ENCODE results near the gene MRPL41. TPM values are rescaled to one million over a fixed set of nuclear protein-coding genes. Genes with fewer than 3 reads are reported as not detected.
"Not testable (repeated sequence)": the region's sequence is repeated elsewhere in the genome, so short reads cannot be mapped to it uniquely, and the experiment has no call there.

Gene MRPL41
- total RNA-seq, 1 donor from 2014 or later = 44.6 TPM

- Histone ChIP-seq H3K4me3 (no peak overlapping the region), H3K36me3 (peaks cover 35% of the 10 kb centered on the region), H3K9me3 (no peaks in the 10 kb centered on the region), H3K4me1 (no peaks in the 10 kb centered on the region), H3K27ac (no peak overlapping the region), H3K27me3 (ENCODE audit: low read depth) (no peaks in the 10 kb centered on the region)
- ATAC-seq = no peak
- intact Hi-C loops (cut with DNase I) = no loop called here
- no peak for TF ChIP-seq CTCF (IDR thresholded peaks at IDR 0.05)
- no peak for DNase-seq
Measured at GRCh38 chr9:137564817-137565411, 13.2 kb downstream of the MRPL41 start.

GRCh38 chr9:137568445-137568844 is 16.8 kb downstream of the MRPL41 start:
- intact Hi-C loops (cut with DNase I); H3K27ac ChIP-seq; H3K4me3 ChIP-seq; H3K27me3 ChIP-seq (ENCODE audit: low read depth); ATAC-seq; DNase-seq; H3K9me3 ChIP-seq; H3K4me1 ChIP-seq: not testable (repeated sequence)
- peaks cover 39% of the 10 kb centered on the region for H3K36me3 ChIP-seq

GRCh38 chr9:137569609-137570203 is 18.0 kb downstream of the MRPL41 start:
- intact Hi-C loops (cut with DNase I) = no loop called here
- Histone ChIP-seq H3K27ac (no peak overlapping the region), H3K4me1 (no peaks in the 10 kb centered on the region), H3K4me3 (no peak overlapping the region), H3K27me3 (ENCODE audit: low read depth) (no peaks in the 10 kb centered on the region), H3K9me3 (no peaks in the 10 kb centered on the region), H3K36me3 (peaks cover 38% of the 10 kb centered on the region)
- DNase-seq = no peak
- ATAC-seq = no peak
- TF ChIP-seq CTCF (IDR thresholded peaks at IDR 0.05) = no peak

- no peak overlapping the region for H3K4me3 ChIP-seq
- no peak for TF ChIP-seq CTCF (IDR thresholded peaks at IDR 0.05)
- intact Hi-C loops (cut with DNase I) = no loop called here
- H3K4me1 ChIP-seq = no peaks in the 10 kb centered on the region
- H3K36me3 ChIP-seq = peaks cover 43% of the 10 kb centered on the region
- H3K27ac ChIP-seq = no peak overlapping the region
- ATAC-seq (no peak), DNase-seq (no peak)
- no peaks in the 10 kb centered on the region for H3K9me3 ChIP-seq
- H3K27me3 ChIP-seq (ENCODE audit: low read depth) = no peaks in the 10 kb centered on the region
Measured at GRCh38 chr9:137570566-137570965, 18.9 kb downstream of the MRPL41 start.

- DNase-seq = no peak
- Histone ChIP-seq H3K27me3 (ENCODE audit: low read depth) (no peaks in the 10 kb centered on the region), H3K36me3 (peaks cover 52% of the 10 kb centered on the region), H3K27ac (no peak overlapping the region), H3K9me3 (no peaks in the 10 kb centered on the region), H3K4me1 (peaks cover 22% of the 10 kb centered on the region), H3K4me3 (no peak overlapping the region)
- intact Hi-C loops (cut with DNase I) = no loop called here
- TF ChIP-seq CTCF (IDR thresholded peaks at IDR 0.05) = no peak
- no peak for ATAC-seq
Measured at GRCh38 chr9:137574192-137574591, 22.5 kb downstream of the MRPL41 start.

- DNase-seq (no peak), ATAC-seq (no peak)
- no peak for TF ChIP-seq CTCF (IDR thresholded peaks at IDR 0.05)
- Histone ChIP-seq H3K27ac (no peak overlapping the region), H3K9me3 (no peaks in the 10 kb centered on the region), H3K4me1 (peaks cover 27% of the 10 kb centered on the region), H3K36me3 (peaks cover 52% of the 10 kb centered on the region), H3K27me3 (ENCODE audit: low read depth) (no peaks in the 10 kb centered on the region), H3K4me3 (no peak overlapping the region)
- intact Hi-C loops (cut with DNase I) = no loop called here
Measured at GRCh38 chr9:137575364-137575715, 23.7 kb downstream of the MRPL41 start.

Measured in lower lobe of right lung (tissue), 2 donors.